Colon (tissue), 2 donors: ENCODE data around the gene NRP2.

Source experiments
- FAIRE-seq: peaks from 2 replicates; lab custom pipeline; 2012; peaks lifted over from hg19 to GRCh38; lab: Jason Lieb, UNC
- donor health status: control.
- donor health status: control.

Gene NRP2

GRCh38 chr2:205752924-205753323, 70.6 kb downstream of the NRP2 start:
- FAIRE-seq = no peak

DNA sequence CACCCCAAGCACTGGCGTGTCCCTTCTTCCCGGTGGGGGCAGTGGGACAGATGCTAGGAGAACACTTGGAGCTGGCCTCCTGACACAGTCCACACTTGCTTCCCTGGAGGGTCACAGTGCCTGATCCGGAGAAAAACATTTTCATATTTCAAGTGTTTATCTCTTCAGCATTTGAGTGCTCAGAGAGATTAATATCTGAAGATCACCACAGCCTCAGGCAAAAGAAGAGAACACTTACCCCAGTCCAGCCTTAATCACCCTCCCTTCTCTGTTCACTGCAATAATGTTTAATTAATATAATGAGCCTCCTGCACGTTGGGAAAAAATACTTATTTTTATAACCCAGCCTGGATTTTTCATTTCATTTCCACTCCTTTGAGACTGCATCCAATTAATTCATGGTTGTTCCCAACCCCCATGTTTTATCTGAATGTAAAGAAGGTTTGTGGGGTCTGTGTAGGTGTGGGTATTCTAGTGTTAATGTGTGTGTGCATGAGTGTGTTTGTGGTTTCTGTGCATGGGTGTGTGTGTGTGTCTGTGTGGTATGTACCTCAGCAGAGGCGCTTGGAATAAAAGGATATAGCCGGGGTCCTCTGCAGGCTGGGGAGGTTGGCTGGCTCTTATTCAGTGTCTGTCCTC, 72.1 kb downstream of the NRP2 start:
- FAIRE-seq = no peak

DNA sequence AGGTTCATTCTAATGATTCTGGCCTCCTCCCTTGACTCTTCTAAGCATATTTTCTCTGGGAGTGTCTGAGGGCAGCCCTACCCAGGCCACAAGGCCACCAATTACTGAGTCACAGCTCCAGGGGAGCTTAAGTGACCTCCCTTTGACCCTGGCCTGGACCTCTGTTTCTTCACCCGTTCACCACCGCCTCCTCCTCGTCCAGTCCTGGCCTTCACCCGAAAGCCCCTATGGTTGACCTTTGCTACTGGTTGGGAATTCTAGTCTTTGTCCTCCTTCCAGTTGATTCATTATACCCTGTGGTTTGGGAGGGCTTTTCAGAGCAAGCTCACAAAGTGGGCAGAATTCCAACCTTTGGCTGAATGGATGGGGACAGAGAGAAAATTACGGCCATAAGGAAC, 72.6 kb downstream of the NRP2 start:
- no peak for FAIRE-seq

DNA sequence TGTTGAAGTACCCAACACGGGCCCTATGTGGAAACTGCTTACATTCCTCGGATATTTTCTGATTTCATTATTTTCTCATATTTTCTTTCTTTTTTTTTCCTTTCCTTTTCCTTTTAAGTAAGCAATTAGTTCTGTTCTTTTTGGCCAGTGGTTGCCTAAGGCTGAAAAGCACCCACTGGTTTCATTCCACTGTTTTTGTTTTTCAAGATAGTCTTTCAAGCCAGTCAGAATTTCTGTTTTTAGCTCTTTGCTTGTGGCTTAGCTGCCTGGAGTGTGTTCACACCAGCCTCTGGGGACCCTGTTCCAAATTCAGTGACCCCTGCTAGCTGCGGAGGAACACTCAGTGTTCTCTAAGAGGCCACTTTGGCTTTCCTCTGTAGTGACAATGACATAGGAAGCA, 73.6 kb downstream of the NRP2 start:
- no peak for FAIRE-seq

GRCh38 chr2:205757271-205757670, 75.0 kb downstream of the NRP2 start:
- FAIRE-seq = no peak

- FAIRE-seq = no peak
Measured at GRCh38 chr2:205758051-205758450, 75.8 kb downstream of the NRP2 start.

GRCh38 chr2:205758500-205758899, 76.2 kb downstream of the NRP2 start:
- FAIRE-seq = no peak

DNA sequence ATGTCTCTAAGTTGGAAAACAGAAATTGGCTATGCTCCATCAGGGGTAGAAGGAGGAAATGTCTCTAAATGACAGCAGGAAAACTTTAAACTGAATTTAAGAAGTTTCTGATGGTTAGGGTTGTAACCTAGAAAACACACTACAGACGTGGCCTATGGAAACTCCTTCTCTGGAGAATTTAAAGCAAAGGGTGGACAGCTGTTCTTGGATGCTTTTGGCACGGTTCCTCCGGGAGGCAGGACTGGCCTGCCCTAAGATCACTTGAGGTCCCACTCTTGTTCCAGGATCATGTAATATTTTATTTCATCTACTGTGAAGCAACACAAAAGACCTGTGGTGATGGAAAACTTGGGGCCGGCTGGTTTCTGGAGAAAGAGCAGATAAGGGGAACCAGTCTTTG, 77.0 kb downstream of the NRP2 start:
- FAIRE-seq = no peak

GRCh38 chr2:205759732-205760131, 77.4 kb downstream of the NRP2 start:
- no peak for FAIRE-seq

GRCh38 chr2:205760157-205760556, 77.9 kb downstream of the NRP2 start:
- no peak for FAIRE-seq

- FAIRE-seq = no peak
Measured at GRCh38 chr2:205761421-205761820, 79.1 kb downstream of the NRP2 start.

DNA sequence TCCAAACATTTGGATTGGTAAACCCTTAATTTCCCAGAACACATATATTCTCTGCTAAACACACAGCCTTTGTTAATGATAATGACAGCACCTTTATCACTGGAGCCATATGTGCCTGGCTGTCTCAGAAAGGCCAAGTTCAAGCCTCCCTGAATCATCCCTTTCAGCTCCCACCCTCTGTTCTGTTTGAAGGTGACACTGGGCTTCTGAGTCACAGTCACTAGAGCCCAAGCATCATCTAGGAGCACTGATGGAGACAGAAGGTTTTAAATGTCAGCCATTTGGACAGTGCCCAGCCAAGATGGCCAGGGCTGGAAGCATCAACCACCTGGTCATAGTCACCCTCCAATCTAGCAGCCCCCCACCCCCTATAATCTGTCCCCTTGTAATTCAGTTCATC, 80.6 kb downstream of the NRP2 start:
- no peak for FAIRE-seq

DNA sequence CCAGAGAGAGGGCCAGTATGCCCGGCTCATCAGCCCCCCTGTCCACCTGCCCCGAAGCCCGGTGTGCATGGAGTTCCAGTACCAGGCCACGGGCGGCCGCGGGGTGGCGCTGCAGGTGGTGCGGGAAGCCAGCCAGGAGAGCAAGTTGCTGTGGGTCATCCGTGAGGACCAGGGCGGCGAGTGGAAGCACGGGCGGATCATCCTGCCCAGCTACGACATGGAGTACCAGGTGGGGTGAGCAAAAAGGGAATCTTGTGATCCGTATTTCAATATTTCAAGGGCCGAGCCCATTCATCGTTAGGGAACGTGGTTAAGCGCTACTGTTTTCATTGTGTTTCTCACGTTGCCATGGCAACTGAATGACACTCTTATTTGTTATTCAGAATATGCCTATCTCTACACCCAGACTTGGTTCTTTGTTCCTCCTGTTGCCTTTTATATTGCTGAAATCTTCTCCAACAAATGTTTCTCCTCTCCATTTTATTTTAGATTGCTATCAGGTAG, 81.5 kb downstream of the NRP2 start:
- no peak for FAIRE-seq

DNA sequence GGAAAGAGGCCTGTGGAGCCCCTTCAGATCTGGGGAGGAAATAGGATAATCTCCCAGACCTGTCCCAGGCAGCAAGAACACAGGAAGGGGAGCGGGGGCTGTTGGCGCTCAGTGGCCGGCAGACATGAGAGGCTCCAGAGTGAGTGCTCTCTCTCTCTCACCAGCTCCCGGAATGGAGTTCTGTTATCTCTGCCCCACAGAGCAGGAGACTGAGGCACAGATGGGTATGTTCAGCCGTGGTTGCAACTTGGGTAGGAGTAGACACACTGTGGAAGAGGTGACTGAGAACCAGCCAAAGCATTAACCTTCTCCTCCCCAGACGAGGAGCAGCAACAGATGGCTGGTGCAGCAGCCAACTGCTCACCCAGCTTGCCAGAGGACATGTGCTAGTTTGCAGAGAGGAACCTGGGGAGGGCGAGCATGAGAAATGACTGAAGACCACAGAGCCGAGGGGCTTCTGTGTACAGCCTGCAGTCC, 82.0 kb downstream of the NRP2 start:
- FAIRE-seq = no peak

DNA sequence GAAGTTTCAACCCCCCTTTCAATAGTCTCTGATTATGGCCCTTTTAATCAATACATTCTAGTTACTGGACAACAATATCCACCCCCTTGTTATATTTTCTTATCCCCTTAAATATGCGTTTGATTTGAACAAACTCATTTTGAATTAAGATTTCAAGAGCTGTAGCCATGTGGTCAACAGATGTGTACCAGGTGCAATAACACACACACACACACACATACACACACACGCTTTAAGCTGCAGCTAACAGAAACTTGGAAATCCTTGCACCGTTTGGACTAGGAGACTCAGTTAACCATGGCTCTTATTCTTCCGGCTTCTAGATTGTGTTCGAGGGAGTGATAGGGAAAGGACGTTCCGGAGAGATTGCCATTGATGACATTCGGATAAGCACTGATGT, 82.8 kb downstream of the NRP2 start:
- no peak for FAIRE-seq

DNA sequence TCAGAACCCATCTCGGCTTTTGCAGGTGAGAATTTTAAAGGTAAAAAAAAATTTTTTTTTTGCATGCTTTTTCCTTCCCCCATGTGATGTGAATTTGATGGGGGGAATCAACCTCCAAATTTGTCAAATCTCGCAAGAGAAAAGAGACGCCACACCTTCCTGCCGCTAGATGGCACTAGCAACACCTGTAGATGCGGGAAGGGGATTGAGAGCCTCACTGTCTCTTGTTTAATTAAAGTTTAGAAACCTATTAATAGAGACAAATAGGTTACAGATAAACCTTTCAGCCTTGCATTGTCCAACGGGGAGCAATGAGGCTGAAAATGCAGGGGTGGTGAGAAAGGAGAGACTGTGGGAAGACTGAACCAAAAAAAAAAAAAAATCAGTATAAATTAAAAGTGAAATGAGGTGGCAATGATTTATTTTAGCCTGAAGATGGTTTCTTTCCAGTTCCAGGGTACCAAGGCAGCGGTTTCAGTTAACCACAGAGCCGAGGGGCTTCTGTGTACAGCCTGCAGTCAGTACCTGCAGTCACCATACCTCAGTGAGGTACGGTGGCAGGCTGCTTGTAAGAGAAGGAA, 84.6 kb downstream of the NRP2 start:
- FAIRE-seq = no peak

DNA sequence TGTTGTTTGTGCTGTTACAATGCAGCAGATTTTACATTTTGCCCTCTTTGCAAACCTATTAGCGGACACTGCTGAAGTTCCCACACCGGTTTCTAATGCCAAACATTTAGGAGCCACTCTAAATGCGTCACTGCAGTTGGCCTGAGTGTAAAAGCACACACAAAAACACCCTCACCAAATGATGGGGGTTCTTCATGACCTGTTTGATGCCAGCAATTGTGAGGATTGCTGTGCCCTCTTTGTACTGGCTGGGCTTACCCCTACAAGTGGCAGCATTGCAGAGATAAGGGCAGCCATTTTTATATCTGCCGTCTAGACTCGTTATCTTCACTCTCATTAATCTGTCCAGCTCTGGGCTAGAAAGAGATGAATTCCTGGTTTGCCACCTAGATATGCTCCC, 85.3 kb downstream of the NRP2 start:
- FAIRE-seq = no peak

- FAIRE-seq = no peak
Measured at GRCh38 chr2:205768341-205768740, 86.0 kb downstream of the NRP2 start.

DNA sequence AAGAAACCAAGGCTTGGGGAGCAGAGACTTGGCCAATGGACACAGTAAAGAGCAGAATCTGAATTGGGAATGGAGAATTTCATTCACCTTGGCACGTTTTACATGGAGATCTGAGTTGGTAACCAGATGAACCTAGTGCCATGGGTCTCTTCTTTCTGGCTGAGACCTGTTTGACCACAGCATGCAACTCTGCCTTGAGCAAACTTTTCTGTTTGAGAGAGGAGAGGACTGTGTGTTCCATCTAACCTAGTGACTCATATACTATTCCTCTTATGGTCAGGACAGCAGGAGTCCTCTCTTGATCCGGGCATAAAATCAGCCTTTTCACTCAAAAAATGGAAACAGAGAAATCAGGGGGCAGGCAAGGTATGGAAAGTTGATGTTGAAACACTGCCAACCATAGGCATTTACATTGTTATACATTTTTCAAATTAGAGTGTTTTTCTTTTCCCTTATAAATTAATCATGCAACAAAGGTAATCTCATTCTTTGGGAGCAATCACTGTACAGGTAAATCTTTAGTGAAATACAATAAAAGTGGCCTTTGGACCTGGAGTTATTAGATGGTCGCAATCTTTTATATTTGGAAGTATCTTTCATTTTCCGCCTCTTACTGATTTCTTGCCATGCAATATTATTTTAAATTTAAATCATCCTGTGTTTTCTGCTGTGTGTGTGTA, 86.7 kb downstream of the NRP2 start:
- no peak for FAIRE-seq

GRCh38 chr2:205769495-205769850, 87.2 kb downstream of the NRP2 start:
- no peak for FAIRE-seq

DNA sequence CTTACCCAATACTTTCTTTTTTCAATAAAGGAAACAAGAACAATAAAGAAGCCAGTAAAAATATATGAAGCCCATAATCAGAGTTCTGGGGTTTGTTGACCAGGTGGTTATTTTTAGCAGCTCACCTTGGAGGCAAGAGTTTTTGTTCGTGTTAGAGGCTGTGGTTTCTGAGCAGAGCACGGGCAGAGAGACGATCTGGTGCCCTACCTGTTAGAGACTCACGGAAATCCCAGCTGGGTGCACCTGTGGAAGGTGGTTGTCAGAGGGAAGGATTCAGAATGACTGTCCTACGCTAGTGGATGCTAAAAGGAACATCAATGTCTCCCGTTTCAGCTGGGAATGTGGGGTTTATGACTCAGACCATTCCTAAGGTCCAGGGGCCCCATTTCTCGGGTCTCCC, 87.6 kb downstream of the NRP2 start:
- no peak for FAIRE-seq

GRCh38 chr2:205770577-205770976, 88.3 kb downstream of the NRP2 start:
- FAIRE-seq = no peak

DNA sequence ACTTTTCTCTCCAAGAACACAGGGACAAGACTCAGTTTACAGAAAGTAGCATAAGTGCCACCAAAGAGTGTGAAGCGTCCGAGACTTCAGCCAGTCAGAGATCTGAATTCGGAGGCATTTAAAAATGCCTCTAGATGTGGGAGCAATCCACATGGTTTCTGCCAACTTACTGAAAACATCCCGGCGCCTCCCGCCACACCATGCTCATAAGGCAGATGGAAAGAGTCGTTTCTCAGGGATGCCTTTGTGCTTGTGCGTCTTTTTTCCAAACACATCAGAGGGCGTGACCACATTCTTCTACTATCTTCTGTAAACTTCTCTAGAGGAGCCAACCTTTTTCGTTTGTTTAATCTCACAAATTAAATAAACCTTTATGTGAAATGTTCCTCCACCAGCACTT, 88.7 kb downstream of the NRP2 start:
- FAIRE-seq = no peak

GRCh38 chr2:205771666-205772065, 89.4 kb downstream of the NRP2 start:
- FAIRE-seq = no peak
